Adrenal gland (tissue), 12 donors: ENCODE measurements around the gene ZNF205. TPM values are rescaled to one million over a fixed set of nuclear protein-coding genes. Genes with fewer than 3 reads are reported as not detected.
A peak's percentile ranks its signal among the peaks of the same experiment; 100 is the strongest.

Experiments
- DNase-seq, 7 donors: peaks; one replicate each; pipeline ENCODE4 v3.0.0-alpha.2; 2019 to 2020
- H3K27ac ChIP-seq, 5 donors: fragments of 200-600 bp; sonication (generic) in 4 of 5; 1 replicate in 3 of 5; 2 replicates in 2 of 5; pipeline versions ENCODE4 v1.5.1 to v1.8.0; 2016 to 2020; ENCODE audit warnings: mild to moderate bottlenecking in 1 of 5
- H3K27me3 ChIP-seq: fragments of 200-600 bp; 2 replicates; pipeline ENCODE4 v1.8.0; 2021
- H3K36me3 ChIP-seq, 2 donors: fragments of 200-600 bp; replicated peaks in 1 of 2; 1 replicate in 1 of 2; 2 replicates in 1 of 2; pipeline versions ENCODE4 v1.5.1 to v1.8.0; 2018 to 2022
- H3K4me1 ChIP-seq, 2 donors: fragments of 200-600 bp; replicated peaks in 1 of 2; 1 replicate in 1 of 2; 2 replicates in 1 of 2; pipeline versions ENCODE4 v1.5.1 to v1.8.0; 2018 to 2021
- H3K4me3 ChIP-seq, 4 donors: fragments of 200-600 bp; sonication (generic) in 3 of 4; one replicate each; pipeline ENCODE4 v1.5.1; 2016 to 2018
- H3K9me3 ChIP-seq, 3 donors: fragments of 200-600 bp; sonication (generic) in 1 of 3; replicated peaks in 1 of 3; 1 replicate in 2 of 3; 2 replicates in 1 of 3; pipeline versions ENCODE4 v1.5.1 to v1.8.0; 2016 to 2021
- CTCF ChIP-seq, 6 experiments: fragments of 450-650 bp in 4 of 6; fragments of 200-600 bp in 2 of 6; sonication (generic) in 1 of 6; IDR thresholded peaks; 1 replicate in 5 of 6; 2 replicates in 1 of 6; pipeline versions ENCODE4 v1.5.1 to v1.8.0; 2016 to 2021; ENCODE audit warnings: antibody characterized with exemption in 6 of 6, mild to moderate bottlenecking in 2 of 6, moderate library complexity in 1 of 6
- POLR2A ChIP-seq, 2 donors: fragments of 450-650 bp; IDR thresholded peaks; one replicate each; pipeline ENCODE4 v1.6.1; 2017; ENCODE audit warnings: antibody characterized with exemption in 2 of 2, mild to moderate bottlenecking in 2 of 2, moderate library complexity in 1 of 2
- WGBS, 4 donors: extraction: QIAGEN DNeasy Blood & Tissue Kit in 2 of 4; methylation state at CpG; one replicate each; pipeline versions ENCODE4 v1.1.5 to v1.1.7; 2013 to 2017; 5-methylcytosine and 5-hydroxymethylcytosine counted together
- intact Hi-C, 2 donors: fragments of 100-400 bp; cut with DNase I; formaldehyde crosslinking; loops; one replicate each; pipeline versions ENCODE4 v1.14.1 to v1.15.0; 2022 to 2023
- polyA plus RNA-seq, 3 donors: library from polyadenylated mRNA; stranded (reverse); fragments of 200-250 nt in 2 of 3; fragments of 350-450 nt in 1 of 3; fragmentation: Illumina TruSeq in 1 of 3; extraction: RNeasy Lipid Tissue Mini Kit (QIAGEN cat#74804) in 1 of 3; gene quantifications; one replicate each; pipeline ENCODE4 v1.2.3, GENCODE V29; 2013 to 2014
- total RNA-seq, 9 donors: library from RNA; depleted of rRNA in 4 of 9; stranded (reverse); fragments of >200 nt in 4 of 9; fragments of 120-200 nt in 1 of 9; fragmentation: NEBNext Ultra II Directional in 1 of 9; extraction: Animal tissue kit (Norgen Biotek cat#: 25700) in 1 of 9; gene quantifications; one replicate each; pipeline versions ENCODE4 v1.1.0 to v1.2.4, GENCODE V29; 2013 to 2023
- donor health status: healthy with polysubstance abuse.
- donor health status: Bipolar disorder and iron deficiency.
- donor health status: DM: yes; HTN: yes; CAD: no.
- donor health status: DM: no; HTN: no; CAD: no.
- donor health status: DM: no; HTN: no; CAD: no.
- donor health status: DM: yes; HTN: yes; CAD: no.

The ZNF205 gene
- total and polyA plus RNA-seq, 12 donors, result 3.8 to 86.1 (median 15.2) TPM

GRCh38 chr16:3089717-3090592 lies 22.4 kb upstream of the ZNF205 start:
- H3K4me1 ChIP-seq, result peaks cover 0 to 4% of the 10 kb centered on the region in 2 donors
- intact Hi-C loops, result no loop called here
- WGBS, 4 donors, result 93 to 95% (median 94%) methylated on average over 28 to 81 of the region's 81 CpGs
- H3K4me3 ChIP-seq, result no peak overlapping the region
- DNase-seq, result no peak
- no peak overlapping the region for H3K27ac ChIP-seq
- no peak for TF ChIP-seq CTCF (IDR thresholded peaks at IDR 0.05)
- TF ChIP-seq POLR2A (IDR thresholded peaks at IDR 0.05), result no peak
- H3K9me3 ChIP-seq, result no peaks in the 10 kb centered on the region
- no peaks in the 10 kb centered on the region for H3K27me3 ChIP-seq
- no peaks in the 10 kb centered on the region for H3K36me3 ChIP-seq

GRCh38 chr16:3091551-3091950 lies 20.8 kb upstream of the ZNF205 start:
- Histone ChIP-seq H3K27me3 (no peaks in the 10 kb centered on the region), H3K4me1 (peaks cover 0 to 4% of the 10 kb centered on the region in 2 donors), H3K27ac (no peak overlapping the region), H3K36me3 (no peaks in the 10 kb centered on the region), H3K4me3 (no peak overlapping the region), H3K9me3 (no peaks in the 10 kb centered on the region)
- TF ChIP-seq POLR2A (IDR thresholded peaks at IDR 0.05), result no peak
- no peak for TF ChIP-seq CTCF (IDR thresholded peaks at IDR 0.05)
- intact Hi-C loops, result no loop called here
- no peak for DNase-seq
- WGBS, 4 donors, result 59 to 89% (median 77%) methylated on average over 5 to 8 of the region's 8 CpGs

- H3K4me1 ChIP-seq, result peaks cover 0 to under 1% of the 10 kb centered on the region in 2 donors
- H3K27me3 ChIP-seq, result no peaks in the 10 kb centered on the region
- H3K27ac ChIP-seq, result no peak overlapping the region
- no peak overlapping the region for H3K4me3 ChIP-seq
- H3K36me3 ChIP-seq, result no peaks in the 10 kb centered on the region
- DNase-seq, result no peak
- WGBS, 4 donors, result 57 to 70% (median 64%) methylated on average over 8 to 20 of the region's 20 CpGs
- H3K9me3 ChIP-seq, result no peaks in the 10 kb centered on the region
- intact Hi-C loops, result no loop called here
- TF ChIP-seq CTCF (IDR thresholded peaks at IDR 0.05), result no peak
- TF ChIP-seq POLR2A (IDR thresholded peaks at IDR 0.05), result no peak
Measured at GRCh38 chr16:3092501-3092941, 19.9 kb upstream of the ZNF205 start.

- Histone ChIP-seq H3K36me3 (no peaks in the 10 kb centered on the region), H3K4me3 (no peak overlapping the region), H3K9me3 (no peaks in the 10 kb centered on the region), H3K4me1 (peaks cover 0 to 1% of the 10 kb centered on the region in 2 donors), H3K27ac (no peak overlapping the region), H3K27me3 (no peaks in the 10 kb centered on the region)
- peak in 4 of 7 donors; percentile 64 to 76 (median 73) for DNase-seq
- WGBS, 4 donors, result 75 to 85% (median 81%) methylated on average over 21 to 22 of the region's 22 CpGs
- TF ChIP-seq POLR2A (IDR thresholded peaks at IDR 0.05) (no peak), CTCF (IDR thresholded peaks at IDR 0.05) (peak; percentile 57 to 73 (median 64))
- intact Hi-C loops, result no loop called here
Measured at GRCh38 chr16:3094289-3095027, 17.9 kb upstream of the ZNF205 start.
